Measurements from ENCODE around the gene RBKS.

RBKS gene

DNA sequence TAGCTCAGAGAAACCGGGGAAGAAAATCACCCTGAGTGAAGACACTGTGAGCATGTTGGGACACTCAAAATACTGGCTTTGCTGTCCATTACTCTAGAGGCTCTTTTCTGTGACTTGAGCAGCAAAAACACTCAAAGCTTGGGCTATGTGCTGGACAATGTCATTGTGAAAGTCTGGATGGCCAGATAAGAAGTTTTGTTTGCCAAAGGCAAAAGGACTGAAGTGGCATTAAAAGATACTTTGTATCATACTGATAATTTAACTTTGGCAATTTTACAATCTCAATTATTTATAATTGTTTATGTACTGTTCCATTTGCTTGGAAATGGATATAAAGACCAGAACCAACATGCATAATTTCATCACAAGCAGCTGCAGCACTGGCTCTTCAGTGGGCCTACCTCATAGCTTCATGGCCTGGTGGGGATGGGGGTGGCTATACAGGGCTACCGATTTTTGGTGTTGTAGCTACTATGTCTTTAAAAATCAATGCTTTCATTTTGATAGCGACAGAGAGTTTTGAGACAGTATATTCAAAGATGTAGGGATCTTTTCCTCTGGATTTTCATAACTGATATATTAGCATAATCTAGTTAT lies 51.1 kb downstream of the RBKS start:
- Histone ChIP-seq H3K4me3 (replicated peaks; ENCODE audit: insufficient read depth, low read length) (no peak overlapping the region), H3K27me3 (ENCODE audit: insufficient read depth, poor library complexity, severe bottlenecking) (no peaks in the 10 kb centered on the region), H3K27ac (replicated peaks) (no peak overlapping the region)
- DNase-seq (ENCODE audit: low read depth in 1 of 2, low spot score in 1 of 2): no peak
- TF ChIP-seq, protein P1, sequence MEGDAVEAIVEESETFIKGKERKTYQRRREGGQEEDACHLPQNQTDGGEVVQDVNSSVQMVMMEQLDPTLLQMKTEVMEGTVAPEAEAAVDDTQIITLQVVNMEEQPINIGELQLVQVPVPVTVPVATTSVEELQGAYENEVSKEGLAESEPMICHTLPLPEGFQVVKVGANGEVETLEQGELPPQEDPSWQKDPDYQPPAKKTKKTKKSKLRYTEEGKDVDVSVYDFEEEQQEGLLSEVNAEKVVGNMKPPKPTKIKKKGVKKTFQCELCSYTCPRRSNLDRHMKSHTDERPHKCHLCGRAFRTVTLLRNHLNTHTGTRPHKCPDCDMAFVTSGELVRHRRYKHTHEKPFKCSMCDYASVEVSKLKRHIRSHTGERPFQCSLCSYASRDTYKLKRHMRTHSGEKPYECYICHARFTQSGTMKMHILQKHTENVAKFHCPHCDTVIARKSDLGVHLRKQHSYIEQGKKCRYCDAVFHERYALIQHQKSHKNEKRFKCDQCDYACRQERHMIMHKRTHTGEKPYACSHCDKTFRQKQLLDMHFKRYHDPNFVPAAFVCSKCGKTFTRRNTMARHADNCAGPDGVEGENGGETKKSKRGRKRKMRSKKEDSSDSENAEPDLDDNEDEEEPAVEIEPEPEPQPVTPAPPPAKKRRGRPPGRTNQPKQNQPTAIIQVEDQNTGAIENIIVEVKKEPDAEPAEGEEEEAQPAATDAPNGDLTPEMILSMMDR (IDR thresholded peaks at IDR 0.05; ENCODE audit: insufficient read depth, low read length): no peak
- TF ChIP-seq POLR2AphosphoS5 (IDR thresholded peaks at IDR 0.05; ENCODE audit: low read depth): no peak
- no peak for TF ChIP-seq SPI1 (IDR thresholded peaks at IDR 0.05; ENCODE audit: borderline replicate concordance, low read depth)
- TF ChIP-seq, protein P2, sequence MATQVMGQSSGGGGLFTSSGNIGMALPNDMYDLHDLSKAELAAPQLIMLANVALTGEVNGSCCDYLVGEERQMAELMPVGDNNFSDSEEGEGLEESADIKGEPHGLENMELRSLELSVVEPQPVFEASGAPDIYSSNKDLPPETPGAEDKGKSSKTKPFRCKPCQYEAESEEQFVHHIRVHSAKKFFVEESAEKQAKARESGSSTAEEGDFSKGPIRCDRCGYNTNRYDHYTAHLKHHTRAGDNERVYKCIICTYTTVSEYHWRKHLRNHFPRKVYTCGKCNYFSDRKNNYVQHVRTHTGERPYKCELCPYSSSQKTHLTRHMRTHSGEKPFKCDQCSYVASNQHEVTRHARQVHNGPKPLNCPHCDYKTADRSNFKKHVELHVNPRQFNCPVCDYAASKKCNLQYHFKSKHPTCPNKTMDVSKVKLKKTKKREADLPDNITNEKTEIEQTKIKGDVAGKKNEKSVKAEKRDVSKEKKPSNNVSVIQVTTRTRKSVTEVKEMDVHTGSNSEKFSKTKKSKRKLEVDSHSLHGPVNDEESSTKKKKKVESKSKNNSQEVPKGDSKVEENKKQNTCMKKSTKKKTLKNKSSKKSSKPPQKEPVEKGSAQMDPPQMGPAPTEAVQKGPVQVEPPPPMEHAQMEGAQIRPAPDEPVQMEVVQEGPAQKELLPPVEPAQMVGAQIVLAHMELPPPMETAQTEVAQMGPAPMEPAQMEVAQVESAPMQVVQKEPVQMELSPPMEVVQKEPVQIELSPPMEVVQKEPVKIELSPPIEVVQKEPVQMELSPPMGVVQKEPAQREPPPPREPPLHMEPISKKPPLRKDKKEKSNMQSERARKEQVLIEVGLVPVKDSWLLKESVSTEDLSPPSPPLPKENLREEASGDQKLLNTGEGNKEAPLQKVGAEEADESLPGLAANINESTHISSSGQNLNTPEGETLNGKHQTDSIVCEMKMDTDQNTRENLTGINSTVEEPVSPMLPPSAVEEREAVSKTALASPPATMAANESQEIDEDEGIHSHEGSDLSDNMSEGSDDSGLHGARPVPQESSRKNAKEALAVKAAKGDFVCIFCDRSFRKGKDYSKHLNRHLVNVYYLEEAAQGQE (IDR thresholded peaks at IDR 0.05; ENCODE audit: insufficient replicate concordance, low read depth): no peak
- no peak for TF ChIP-seq GABPA (IDR thresholded peaks at IDR 0.05; ENCODE audit: low read depth)

DNA sequence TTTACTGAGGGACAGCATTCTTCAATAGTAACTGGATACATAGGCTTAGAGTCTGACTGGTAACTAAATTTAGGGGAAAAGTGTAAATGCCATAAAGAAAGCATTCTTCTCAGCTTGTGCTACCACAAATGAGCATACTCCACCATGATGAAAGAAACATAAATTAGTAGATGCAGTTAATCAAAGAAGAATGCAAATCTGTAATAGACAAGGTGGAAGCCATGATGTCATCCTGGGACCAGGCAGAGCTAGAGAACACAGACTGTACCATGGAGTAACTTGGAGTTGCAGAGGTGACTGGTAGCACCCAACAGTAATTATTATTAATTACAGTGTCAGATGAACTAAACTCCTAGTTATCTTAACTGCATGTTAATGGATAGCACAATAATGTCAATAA lies 51.7 kb downstream of the RBKS start:
- TF ChIP-seq GABPA (IDR thresholded peaks at IDR 0.05; ENCODE audit: low read depth) (no peak), SPI1 (IDR thresholded peaks at IDR 0.05; ENCODE audit: borderline replicate concordance, low read depth) (no peak), POLR2AphosphoS5 (IDR thresholded peaks at IDR 0.05; ENCODE audit: low read depth) (no peak)
- TF ChIP-seq, protein P2 (IDR thresholded peaks at IDR 0.05; ENCODE audit: insufficient replicate concordance, low read depth): no peak
- TF ChIP-seq, protein P1 (IDR thresholded peaks at IDR 0.05; ENCODE audit: insufficient read depth, low read length): no peak

DNA sequence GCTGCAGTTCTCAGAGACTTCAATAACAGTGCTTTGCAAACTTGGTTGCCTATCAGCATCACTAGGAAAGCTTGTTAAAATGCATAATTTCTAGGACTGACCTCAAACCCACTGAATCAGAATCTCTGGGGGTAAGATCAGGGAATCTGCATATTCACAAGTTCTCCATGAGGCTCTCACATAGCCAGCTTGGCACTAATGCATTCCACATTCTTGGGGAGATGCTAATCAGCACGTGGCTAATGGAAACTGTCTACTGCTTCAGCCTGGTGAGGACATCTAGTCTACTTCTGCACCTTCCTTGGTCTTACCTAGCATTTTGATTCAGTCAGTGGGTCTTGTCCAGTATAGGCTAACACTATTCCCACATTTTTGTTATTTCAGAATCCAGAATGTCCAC lies 56.3 kb downstream of the RBKS start:
- no peak for DNase-seq (ENCODE audit: low read depth in 1 of 2, low spot score in 1 of 2)
- TF ChIP-seq, protein P1 (IDR thresholded peaks at IDR 0.05; ENCODE audit: insufficient read depth, low read length): no peak
- TF ChIP-seq POLR2AphosphoS5 (IDR thresholded peaks at IDR 0.05; ENCODE audit: low read depth) (no peak), SPI1 (IDR thresholded peaks at IDR 0.05; ENCODE audit: borderline replicate concordance, low read depth) (no peak), GABPA (IDR thresholded peaks at IDR 0.05; ENCODE audit: low read depth) (no peak)
- TF ChIP-seq, protein P2 (IDR thresholded peaks at IDR 0.05; ENCODE audit: insufficient replicate concordance, low read depth): no peak
- no peaks in the 10 kb centered on the region for H3K27me3 ChIP-seq (ENCODE audit: insufficient read depth, poor library complexity, severe bottlenecking)
- peak overlapping the region; percentile 92 for H3K27ac ChIP-seq (replicated peaks)
- H3K4me3 ChIP-seq (replicated peaks; ENCODE audit: insufficient read depth, low read length): no peak overlapping the region

More for the DNA sequence above, 51.7 kb downstream of the RBKS start:
- DNase-seq (ENCODE audit: low read depth in 1 of 2, low spot score in 1 of 2): no peak
- Histone ChIP-seq H3K27ac (replicated peaks) (no peak overlapping the region), H3K27me3 (ENCODE audit: insufficient read depth, poor library complexity, severe bottlenecking) (no peaks in the 10 kb centered on the region), H3K4me3 (replicated peaks; ENCODE audit: insufficient read depth, low read length) (no peak overlapping the region)

Measured in HL-60 (cell line).